CD4-positive, alpha-beta T cell treated with Interferon alpha-2 for 1 hour (primary cell): Measurements from ENCODE around the gene CHMP4B.

ENCODE experiments used
- DNase-seq, 2 donors: peaks; one replicate each; pipeline ENCODE4 v3.0.0-alpha.2; 2020 to 2022

CHMP4B gene

GRCh38 chr20:33810885-33811775, at the start of gene CHMP4B:
TSS of gene CHMP4B (plus strand) at chr20:33811348. CDS start at chr20:33811469, 121 bp downstream.
- DNase-seq, result peak; percentile 98 to 99

DNA sequence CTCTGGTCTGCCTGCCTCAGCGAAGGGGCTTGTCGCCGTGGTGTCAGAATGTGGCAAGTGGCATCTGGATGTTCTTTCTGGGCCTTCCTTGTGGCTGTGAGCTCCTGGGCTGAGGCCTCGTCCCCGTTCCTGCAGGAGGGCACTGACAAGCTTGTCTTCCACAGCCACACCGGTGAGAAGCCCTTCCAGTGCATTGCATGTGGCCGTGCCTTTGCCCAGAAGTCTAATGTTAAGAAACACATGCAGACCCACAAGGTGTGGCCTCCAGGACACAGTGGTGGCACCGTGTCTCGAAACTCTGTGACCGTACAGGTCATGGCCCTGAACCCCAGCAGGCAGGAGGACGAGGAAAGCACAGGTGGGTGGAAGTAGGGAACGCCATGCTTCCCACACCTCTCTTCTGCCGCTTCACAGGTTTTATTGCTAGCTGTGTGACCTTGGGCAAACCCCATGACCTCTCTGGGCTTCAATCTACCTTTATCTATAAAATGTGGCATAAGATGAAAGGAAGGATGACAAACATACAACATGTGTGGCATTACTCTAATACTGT, 49.4 kb upstream of the CHMP4B start:
- no peak for DNase-seq

DNA sequence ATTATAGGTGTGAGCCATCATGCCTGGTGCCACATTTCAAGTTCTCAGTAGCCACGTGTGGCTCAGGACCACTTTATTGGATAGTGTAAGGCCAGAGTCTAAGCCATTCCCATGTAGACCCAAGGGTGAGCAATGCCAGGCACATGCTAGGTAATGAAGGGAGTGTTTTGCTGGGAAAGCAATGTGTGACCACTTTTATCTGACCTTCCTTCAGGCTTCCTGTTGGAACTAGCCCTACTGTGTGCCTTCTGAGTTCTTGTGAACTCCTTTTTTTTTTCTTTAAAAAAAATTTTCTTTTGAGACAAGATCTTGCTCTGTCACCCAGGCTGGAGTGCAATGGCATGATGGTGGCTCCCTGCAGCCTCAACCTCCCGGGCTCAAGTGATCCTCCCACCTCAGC, 46.0 kb upstream of the CHMP4B start:
- DNase-seq, result no peak

DNA sequence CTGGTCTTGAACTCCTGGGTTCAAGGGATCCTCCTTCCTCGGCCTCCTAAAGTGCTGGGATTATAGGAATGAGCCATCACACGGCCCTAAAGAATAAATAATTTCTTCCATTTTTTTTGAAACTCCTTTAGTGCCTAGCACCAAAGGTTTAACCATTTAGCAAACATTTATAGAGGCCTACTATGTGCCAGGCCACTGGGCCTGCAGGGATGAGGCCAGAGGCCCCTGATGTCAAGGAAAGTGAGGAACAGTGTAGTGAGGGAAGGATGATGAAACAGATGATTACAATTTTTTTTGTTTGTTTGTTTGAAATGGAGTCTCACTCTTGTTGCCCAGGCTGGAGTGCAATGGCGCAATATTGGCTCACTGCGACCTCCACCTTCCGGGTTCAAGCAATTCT, 45.6 kb upstream of the CHMP4B start:
- no peak for DNase-seq

DNA sequence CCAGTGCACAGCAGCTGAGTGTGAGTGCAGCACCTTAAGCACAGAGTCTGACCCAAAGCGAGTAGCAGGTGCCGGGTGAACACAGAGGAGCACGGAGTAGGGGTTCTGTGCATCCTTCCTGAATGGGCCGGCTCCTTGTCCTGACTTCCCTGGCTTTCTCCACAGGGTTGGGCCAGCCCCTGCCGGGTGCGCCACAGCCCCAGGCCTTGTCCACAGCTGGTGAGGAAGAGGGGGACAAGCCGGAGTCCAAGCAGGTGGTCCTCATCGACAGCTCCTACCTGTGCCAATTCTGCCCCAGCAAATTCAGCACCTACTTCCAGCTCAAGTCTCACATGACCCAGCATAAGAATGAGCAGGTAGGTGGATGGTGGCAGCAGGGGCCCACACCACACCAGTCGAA, 44.5 kb upstream of the CHMP4B start:
- DNase-seq, result no peak

DNA sequence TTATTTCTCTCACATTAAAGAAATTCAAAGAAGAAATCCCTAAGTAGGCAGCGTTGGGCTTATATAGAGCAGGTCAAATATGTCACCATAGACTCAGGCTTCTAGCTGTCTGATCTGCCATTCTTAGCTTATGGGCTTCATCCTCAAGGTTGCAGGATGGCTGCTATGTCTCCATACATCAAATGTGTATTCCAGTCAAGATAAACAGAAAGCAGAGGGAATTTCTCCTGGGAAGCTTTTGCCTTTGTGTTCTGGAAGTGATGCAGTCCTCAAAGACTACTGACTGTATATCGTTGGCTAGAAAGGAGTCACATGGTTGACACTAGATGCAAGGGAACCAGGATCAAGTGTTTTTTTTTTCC, 43.4 kb upstream of the CHMP4B start:
- no peak for DNase-seq

DNA sequence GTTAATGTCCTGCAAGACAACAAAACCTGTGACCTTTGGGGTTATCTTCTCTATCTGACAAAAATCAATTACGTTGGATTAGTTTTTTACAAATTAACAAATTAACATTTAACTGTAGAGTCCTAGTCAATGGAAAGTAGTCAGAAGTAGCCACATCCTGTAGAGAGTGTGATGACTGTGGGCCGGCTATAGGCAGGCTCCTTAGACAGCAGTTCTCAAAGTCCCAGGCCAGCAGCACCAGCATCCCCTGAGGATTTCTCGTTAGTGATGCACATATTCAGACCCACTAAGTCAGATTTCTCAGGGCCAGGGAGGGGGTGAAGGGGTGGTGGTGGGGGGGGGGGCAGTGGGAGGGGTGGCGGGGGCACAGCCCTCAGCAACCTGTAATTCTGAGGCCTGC, 42.1 kb upstream of the CHMP4B start:
- DNase-seq, result no peak

GRCh38 chr20:33770005-33770404, 41.1 kb upstream of the CHMP4B start:
- no peak for DNase-seq

- no peak for DNase-seq
These were observed 39.2 kb upstream of the CHMP4B start for GRCh38 chr20:33771938-33772337.

DNA sequence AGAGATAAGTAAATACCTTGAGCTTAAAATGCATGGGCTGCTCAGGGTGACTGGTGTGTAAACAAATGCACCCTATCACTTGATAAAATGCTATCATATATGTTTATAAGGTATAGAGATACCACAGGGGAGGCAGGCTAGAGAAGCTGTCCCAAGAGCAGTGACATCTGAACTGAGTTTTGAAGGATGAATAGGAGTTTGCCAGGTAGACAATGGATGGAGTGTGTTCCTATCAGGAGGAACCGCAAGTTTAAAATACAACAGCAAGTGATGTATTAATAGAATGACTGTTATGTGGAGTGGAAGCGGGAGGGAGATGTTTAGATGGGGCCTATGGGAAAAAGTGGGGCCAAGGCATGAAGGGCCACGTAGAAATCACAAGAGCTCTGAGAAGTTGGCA, 38.7 kb upstream of the CHMP4B start:
- DNase-seq, result no peak

DNA sequence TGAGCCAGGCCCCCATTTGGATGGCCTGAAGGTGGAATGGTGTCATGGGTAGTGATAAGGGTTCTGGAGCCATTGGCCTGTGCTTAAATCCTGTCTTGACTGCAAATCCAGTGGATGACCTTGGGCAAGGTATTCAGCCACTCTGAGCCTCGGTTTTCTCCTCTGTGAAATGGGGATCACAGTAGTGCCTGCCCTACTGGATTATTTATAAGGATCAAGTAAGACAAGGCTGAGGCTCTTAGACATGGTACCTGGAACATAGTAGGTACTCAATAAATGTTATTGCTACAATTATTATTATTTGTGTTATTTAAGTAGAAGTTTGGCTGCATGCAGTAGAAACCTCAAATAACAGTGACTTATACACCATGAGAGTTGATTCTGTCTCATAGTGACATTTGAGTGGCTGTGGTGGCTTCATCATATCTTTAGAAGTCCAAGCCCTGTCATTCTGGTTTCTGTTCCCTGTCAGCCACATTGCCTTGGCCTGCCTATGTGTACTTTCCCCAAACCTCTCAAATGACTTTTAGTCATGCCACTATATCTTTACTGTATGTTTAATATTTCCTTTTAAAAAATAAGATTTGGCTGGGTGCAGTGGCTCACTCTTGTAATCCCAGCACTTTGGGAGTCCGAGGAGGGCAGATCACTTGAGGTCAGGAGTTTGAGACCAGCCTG, 37.6 kb upstream of the CHMP4B start:
- DNase-seq, result peak in 1 of 2 donors; percentile 33

- DNase-seq, result no peak
These were observed 33.3 kb upstream of the CHMP4B start for GRCh38 chr20:33777816-33778215.

- no peak for DNase-seq
These were observed 30.0 kb upstream of the CHMP4B start for GRCh38 chr20:33781133-33781532.

DNA sequence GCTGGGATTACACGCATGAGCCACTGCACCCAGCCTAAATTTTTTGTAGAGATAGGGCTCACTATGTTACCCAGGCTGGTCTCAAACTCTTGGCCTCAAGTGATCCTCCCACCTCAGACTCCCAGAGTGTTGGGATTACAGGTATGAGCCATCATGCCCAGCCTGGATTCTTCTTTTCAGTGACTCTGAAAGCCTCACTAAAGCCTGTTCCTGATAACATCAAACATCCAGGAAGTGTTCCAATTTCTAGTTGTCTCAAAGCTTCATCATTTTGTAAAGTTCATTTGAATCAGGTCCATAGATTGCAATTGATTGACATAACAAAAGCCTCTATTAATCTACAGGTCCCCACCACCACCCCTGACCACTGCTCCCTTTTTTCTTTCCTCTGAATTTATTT, 29.2 kb upstream of the CHMP4B start:
- no peak for DNase-seq

DNA sequence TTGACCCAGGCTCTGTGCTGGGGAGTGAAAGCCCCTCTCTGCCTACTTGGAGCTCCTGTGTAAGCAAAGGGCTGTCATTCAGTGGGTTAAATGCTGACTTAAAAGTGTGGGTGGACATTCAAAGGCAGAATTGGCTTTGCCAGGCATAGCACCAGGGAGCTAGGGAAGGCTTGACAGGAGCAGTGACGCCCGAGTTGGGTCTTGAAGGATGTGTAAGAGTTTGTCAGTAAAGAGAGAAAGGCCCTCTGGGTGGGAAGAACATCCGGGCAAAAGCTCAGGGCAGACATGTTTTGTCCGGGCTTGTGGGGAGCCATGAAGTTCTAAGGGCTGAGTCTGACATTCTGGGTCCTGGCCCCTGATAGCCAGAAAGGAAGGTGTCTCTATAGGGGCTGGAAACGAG, 27.9 kb upstream of the CHMP4B start:
- no peak for DNase-seq

DNA sequence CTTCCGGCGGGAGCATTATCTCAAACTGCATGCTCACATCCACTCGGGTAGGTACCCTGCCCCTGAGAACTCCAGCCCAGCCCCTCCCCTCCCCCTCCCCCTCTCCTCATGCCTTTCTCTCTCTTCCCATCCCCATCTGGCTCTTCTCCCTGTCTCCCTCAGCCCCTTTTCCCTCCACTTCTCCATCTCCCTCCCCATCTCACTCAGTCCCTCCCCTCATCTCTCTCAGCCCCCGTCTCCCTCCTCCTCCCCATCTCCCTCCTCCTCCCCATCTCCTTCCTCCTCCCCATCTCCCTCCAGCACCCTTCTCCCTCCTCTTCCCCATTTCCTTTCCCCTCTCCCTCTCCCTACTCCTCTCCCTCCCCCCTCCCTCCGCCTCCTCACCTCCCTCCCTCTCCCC, 27.3 kb upstream of the CHMP4B start:
- DNase-seq, result no peak

GRCh38 chr20:33784225-33784624, 26.9 kb upstream of the CHMP4B start:
- DNase-seq, result no peak

- DNase-seq, result no peak
These were observed 25.6 kb upstream of the CHMP4B start for GRCh38 chr20:33785503-33785902.

- DNase-seq, result no peak
These were observed 23.8 kb upstream of the CHMP4B start for GRCh38 chr20:33787253-33787891.

GRCh38 chr20:33788351-33789049, 22.6 kb upstream of the CHMP4B start:
- no peak for DNase-seq

- DNase-seq, result no peak
These were observed 21.9 kb upstream of the CHMP4B start for GRCh38 chr20:33789109-33789857.

DNA sequence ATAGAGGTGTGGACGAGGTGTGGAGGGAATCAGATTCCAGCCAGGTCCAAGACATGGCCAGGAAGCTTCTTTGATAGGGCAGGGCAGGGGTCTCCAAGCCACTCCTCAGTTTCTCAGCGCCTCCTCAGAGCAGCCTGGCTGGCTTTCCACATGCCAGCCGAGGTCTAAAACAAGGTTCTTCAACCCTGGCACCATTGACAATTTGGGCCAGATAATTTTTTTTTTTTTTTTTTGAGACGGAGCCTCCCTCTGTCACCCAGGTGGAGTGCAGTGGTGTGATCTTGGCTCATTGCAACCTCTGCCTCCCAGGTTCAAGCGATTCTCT, 21.3 kb upstream of the CHMP4B start:
- no peak for DNase-seq
